Keratinocyte (primary cell): ENCODE results near the gene DIS3.

Experiments
- EZH2 ChIP-seq: IDR thresholded peaks from one replicate; pipeline ENCODE4 v1.6.1; 2012; ENCODE audit warnings: inconsistent platforms, mild to moderate bottlenecking, low read length, moderate library complexity
- TF ChIP-seq, protein P1 (sequence below), 3 experiments: IDR thresholded peaks in 1 of 3; conservative IDR thresholded peaks in 1 of 3; optimal IDR thresholded peaks in 1 of 3; 2 replicates in 2 of 3; 3 replicates in 1 of 3; pipeline versions ENCODE3 to v1.5.1; 2011; ENCODE audit warnings: low read length in 3 of 3, mild to moderate bottlenecking in 3 of 3, moderate library complexity in 2 of 3, control low read depth in 1 of 3, inconsistent platforms in 1 of 3; ENCODE audit not compliant: insufficient read depth in 2 of 3; ENCODE audit errors: extremely low read depth in 1 of 3

DNA sequence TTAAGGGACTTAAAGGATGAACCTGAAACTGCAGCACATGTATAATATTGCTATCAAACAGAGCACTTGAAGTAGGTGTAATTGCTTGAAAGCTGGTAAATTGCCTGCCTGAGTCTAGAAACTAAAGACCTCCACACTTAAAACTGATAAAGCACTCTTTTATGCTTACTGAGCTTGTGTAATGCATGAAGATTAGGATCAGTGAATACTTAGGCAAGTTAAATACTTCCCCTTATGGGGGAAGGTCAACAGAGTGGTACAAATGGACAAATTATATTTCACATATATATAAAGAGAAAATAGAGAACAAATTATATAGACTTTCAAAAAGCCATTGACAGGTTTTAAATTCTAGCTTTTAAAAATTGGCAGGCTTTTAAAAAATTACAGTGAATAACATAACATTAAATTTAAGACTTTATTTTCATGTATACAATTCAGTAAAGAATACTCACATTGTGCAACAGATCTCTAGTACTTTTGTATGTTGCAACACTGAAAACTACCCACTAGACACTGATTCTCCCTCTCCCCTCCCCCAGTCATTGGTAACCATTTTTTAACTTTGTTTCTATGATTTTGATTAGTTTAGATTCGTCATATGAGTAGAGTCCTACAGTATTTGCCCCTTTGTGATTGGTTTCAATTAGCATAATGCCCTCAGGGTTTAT, 24.1 kb upstream of the DIS3 start:
- TF ChIP-seq, protein P1, sequence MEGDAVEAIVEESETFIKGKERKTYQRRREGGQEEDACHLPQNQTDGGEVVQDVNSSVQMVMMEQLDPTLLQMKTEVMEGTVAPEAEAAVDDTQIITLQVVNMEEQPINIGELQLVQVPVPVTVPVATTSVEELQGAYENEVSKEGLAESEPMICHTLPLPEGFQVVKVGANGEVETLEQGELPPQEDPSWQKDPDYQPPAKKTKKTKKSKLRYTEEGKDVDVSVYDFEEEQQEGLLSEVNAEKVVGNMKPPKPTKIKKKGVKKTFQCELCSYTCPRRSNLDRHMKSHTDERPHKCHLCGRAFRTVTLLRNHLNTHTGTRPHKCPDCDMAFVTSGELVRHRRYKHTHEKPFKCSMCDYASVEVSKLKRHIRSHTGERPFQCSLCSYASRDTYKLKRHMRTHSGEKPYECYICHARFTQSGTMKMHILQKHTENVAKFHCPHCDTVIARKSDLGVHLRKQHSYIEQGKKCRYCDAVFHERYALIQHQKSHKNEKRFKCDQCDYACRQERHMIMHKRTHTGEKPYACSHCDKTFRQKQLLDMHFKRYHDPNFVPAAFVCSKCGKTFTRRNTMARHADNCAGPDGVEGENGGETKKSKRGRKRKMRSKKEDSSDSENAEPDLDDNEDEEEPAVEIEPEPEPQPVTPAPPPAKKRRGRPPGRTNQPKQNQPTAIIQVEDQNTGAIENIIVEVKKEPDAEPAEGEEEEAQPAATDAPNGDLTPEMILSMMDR (optimal IDR thresholded peaks at IDR 0.05 in 1 of 3, IDR thresholded peaks at IDR 0.05 in 1 of 3, conservative IDR thresholded peaks at IDR 0.05 in 1 of 3; ENCODE audit: extremely low read depth in 1 of 3, insufficient read depth in 2 of 3, low read length in 3 of 3): no peak
- TF ChIP-seq EZH2: no peak
